ENCODE results near the gene THOC3. TPM values are rescaled to one million over a fixed set of nuclear protein-coding genes. Genes with fewer than 3 reads are reported as not detected.
A peak's percentile ranks its signal among the peaks of the same experiment; 100 is the strongest.
"Not testable (repeated sequence)": the region's sequence is repeated elsewhere in the genome, so short reads cannot be mapped to it uniquely, and the experiment has no call there.

The THOC3 gene, protein sequence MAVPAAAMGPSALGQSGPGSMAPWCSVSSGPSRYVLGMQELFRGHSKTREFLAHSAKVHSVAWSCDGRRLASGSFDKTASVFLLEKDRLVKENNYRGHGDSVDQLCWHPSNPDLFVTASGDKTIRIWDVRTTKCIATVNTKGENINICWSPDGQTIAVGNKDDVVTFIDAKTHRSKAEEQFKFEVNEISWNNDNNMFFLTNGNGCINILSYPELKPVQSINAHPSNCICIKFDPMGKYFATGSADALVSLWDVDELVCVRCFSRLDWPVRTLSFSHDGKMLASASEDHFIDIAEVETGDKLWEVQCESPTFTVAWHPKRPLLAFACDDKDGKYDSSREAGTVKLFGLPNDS
- 22.8 TPM for total RNA-seq
- long read RNA-seq, transcript THOC3-201 (6 exons, 1,589 nt) = major isoform, 46 of 50 reads
- long read RNA-seq, partial matches to known transcripts = 0 of 50 reads
- long read RNA-seq, other reads (novel, unspliced or antisense) = 4 of 50 reads

DNA sequence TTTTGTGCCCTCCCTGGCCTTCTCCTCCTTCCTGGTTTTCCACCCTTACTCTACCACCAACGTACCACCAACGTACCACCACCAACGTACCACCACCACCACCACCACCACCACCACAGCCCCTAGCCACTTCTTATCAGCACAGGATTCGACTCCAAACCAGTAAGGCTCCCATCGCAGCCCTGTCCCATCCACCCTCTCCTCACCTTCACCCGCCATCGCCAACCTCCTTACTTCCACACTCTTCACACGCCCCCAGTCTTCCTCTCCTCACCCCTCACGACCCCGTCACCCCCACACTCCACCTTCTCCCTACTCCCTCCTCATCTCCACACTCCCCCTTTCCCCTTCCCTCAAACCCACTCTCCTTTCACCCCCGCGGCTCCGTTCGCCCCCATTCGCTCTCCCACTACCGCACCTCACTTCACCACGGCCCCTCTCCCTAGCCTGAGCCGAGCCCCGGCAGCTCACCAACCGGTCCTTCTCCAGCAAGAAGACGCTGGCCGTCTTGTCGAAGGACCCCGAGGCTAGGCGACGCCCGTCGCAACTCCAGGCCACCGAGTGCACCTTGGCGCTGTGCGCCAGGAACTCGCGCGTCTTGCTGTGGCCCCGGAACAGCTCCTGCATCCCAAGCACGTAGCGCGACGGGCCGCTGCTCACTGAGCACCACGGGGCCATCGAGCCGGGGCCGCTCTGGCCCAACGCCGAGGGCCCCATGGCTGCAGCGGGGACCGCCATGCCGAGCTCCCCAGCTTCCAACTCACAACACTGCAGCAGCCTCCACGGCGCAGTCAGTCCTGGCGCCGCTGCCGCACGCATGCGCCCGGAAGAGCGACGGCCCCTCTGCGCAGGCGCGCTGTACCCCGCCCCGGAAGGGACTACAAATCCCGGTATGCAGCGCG, at the start of gene THOC3:
Gene THOC3, minus strand, starts transcription at position 845 of the 902 bp plus-strand sequence. Its CDS starts 107 bp downstream, at position 738.
- H3K27me3 ChIP-seq; H3K36me3 ChIP-seq; H3K27ac ChIP-seq; intact Hi-C loops (cut with DNase I); H3K9me3 ChIP-seq; H3K4me1 ChIP-seq: not testable (repeated sequence)
- peak; percentile 89 for DNase-seq
- ATAC-seq = peak; percentile 100
- H3K4me3 ChIP-seq = peak within 1 kb of the TSS; percentile 75

DNA sequence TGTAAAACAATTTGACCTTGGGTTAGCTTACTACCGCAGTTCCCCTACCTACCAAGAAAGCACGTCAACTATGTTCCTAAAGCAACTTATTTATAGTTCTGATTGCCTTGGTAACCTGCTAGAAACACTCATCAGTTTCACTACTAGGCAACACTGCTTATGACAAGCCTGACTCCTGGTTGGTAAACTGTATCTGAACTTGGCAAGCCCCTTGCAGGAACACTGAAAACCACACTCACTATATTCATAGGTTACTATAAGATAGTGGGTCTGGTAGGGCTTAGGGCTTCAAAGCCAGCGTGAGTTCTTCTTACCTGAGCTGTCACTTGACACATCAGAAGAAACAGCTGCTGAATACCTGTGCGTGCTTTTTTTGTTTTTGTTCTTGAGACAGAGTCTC, 49.2 kb upstream of the THOC3 start:
- ATAC-seq; H3K27ac ChIP-seq; DNase-seq; intact Hi-C loops (cut with DNase I); H3K9me3 ChIP-seq; H3K36me3 ChIP-seq; H3K4me1 ChIP-seq; H3K4me3 ChIP-seq; H3K27me3 ChIP-seq: not testable (repeated sequence)

DNA sequence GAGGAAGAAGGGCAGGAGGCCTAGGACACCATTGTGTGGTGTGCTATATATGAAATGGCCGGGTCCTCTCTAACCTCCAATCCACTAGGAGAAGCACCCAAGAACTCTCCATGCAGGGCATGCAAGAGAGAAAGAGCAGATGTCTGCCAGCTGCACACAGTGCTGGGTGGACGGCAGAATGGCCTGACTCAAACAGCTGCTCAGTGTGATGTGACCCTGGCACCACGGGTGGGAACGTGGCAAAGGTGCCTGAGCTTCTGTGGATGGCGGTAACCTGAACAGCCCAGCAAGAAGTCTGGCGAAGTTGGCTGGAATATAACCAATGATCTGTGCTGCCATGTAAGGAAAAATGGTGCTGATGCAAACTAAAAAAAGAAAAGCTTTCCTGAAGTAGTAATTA, 46.2 kb upstream of the THOC3 start:
- ATAC-seq = peak; percentile 27
- intact Hi-C loops (cut with DNase I); H3K4me3 ChIP-seq; H3K4me1 ChIP-seq; H3K9me3 ChIP-seq; DNase-seq; H3K27me3 ChIP-seq; H3K27ac ChIP-seq; H3K36me3 ChIP-seq: not testable (repeated sequence)

DNA sequence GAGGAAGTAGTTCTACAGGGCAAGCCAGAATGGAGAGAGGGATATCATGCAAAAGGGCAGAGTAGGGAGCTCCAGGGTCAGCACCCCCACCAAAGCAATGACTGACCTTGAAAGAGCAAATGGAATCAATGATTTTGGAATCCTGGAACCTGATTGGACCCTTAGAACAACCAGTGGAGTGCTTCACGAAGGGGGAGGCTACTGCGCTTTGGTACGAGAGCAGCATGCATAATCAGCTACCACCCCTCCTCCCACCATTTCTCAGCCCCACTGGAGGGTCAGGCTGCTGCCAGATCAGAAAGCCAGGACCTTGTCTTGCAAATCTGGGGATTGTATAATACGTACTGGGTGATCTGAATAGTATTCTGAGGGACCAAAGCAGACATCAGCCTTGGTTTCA, 43.0 kb upstream of the THOC3 start:
- H3K36me3 ChIP-seq; ATAC-seq; H3K4me1 ChIP-seq; H3K27me3 ChIP-seq; intact Hi-C loops (cut with DNase I); DNase-seq; H3K4me3 ChIP-seq; H3K27ac ChIP-seq; H3K9me3 ChIP-seq: not testable (repeated sequence)

DNA sequence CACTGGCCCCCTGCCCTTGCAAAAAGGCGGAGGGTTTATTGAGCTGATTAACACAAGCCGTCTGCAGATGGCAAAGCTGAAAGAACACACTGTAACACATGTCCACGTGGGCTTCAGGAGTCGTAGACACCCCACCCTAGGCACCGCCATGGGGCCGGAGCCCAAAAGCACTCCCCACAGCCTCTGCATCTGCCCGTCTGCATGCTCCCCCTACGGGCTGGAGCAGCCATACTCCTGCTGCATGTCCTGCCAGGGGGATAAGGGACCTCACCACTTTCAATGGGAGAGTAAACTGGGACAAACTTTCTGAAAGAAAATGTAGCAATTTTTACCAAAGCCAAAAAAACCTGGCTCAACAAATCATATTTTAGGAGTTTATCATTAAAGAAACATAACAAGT, 42.1 kb upstream of the THOC3 start:
- H3K27me3 ChIP-seq; H3K4me1 ChIP-seq; ATAC-seq; H3K4me3 ChIP-seq; DNase-seq; H3K27ac ChIP-seq; H3K36me3 ChIP-seq; intact Hi-C loops (cut with DNase I); H3K9me3 ChIP-seq: not testable (repeated sequence)

DNA sequence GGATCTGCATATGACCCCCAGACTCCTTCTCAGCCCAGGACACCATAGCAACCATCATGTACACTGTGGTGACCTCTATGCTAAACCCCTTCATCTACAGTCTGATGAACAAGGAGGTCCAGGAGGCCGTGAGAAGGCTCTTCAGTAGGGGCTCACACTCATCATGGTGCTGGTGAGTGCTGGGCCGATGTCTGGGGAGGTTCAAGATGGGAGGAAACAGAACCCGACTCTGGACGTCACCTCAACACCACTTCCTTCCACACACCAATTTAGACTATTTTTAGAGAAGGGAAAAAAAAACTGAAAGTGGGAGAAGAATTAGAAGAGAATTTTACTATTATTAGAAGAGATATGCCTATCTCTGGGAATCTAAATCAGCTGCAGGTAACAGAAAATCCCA, 39.1 kb upstream of the THOC3 start:
- DNase-seq; H3K9me3 ChIP-seq; H3K4me3 ChIP-seq; H3K4me1 ChIP-seq; ATAC-seq; H3K36me3 ChIP-seq; H3K27ac ChIP-seq; intact Hi-C loops (cut with DNase I); H3K27me3 ChIP-seq: not testable (repeated sequence)

DNA sequence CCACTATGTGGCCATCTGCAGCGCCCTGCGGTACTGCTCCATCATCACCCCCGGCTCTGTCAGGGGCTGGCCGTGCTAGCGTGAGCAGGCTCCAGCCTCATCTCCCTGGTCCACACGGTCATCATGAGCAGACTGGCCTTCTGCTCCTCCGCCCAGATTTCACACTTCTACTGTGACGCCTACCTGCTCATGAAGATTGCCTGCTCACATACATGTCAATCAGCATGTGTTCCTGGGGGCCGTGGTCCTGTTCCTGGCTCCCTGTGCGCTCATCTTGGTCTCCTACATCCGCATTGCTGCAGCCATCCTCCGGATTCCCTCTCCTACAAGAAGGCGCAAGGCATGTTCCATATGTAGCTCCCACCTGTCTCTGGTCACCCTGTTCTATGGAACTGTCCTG, 38.7 kb upstream of the THOC3 start:
- DNase-seq; intact Hi-C loops (cut with DNase I); ATAC-seq: not testable (repeated sequence)

DNA sequence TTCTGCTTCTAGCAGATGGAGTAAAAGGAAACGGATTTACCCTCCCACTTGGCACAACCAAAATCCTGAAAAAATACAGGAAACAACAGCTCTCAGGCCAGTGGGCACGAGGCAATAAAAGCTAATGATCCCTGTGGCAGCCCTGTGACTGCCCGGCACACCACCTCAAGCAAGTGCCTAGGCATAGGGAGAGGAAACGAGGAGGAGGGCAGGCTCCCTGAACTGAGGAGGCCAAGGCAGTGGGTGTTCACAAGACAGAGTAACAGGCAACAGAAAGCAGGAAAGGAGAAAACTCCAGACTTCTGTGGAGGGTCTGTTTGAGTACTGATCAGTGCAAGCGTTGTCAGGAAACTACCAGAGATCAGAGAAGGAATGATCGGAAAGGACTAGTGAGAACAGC, 29.9 kb upstream of the THOC3 start:
- H3K27me3 ChIP-seq; H3K9me3 ChIP-seq; H3K4me3 ChIP-seq; H3K36me3 ChIP-seq; intact Hi-C loops (cut with DNase I); H3K4me1 ChIP-seq; DNase-seq; H3K27ac ChIP-seq: not testable (repeated sequence)
- peak; percentile 14 for ATAC-seq

More for the DNA sequence above, 38.7 kb upstream of the THOC3 start:
- not testable (repeated sequence) for H3K4me1 ChIP-seq, H3K27me3 ChIP-seq, H3K36me3 ChIP-seq, H3K4me3 ChIP-seq, H3K27ac ChIP-seq, H3K9me3 ChIP-seq

DNA sequence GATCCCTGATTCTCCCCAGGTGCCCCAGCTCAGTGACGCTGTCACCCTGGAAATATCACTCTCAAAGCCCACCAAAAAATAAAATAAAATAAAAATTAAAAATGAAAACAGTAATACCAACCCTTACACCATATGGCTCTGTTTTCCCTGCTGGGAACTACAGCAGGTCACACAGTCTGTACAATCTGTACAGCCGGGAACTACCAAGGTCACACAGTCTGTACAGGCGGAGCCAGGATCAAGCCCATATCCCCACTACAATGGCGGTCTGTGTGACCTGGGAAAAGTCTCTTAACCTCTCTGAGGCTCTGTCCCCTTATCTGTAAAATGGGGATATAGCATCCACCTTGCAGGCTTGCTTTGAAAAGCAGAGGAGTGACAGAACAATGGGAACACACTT, 29.4 kb upstream of the THOC3 start:
- H3K27me3 ChIP-seq; H3K27ac ChIP-seq; ATAC-seq; H3K4me3 ChIP-seq; H3K4me1 ChIP-seq; DNase-seq; intact Hi-C loops (cut with DNase I); H3K36me3 ChIP-seq; H3K9me3 ChIP-seq: not testable (repeated sequence)

DNA sequence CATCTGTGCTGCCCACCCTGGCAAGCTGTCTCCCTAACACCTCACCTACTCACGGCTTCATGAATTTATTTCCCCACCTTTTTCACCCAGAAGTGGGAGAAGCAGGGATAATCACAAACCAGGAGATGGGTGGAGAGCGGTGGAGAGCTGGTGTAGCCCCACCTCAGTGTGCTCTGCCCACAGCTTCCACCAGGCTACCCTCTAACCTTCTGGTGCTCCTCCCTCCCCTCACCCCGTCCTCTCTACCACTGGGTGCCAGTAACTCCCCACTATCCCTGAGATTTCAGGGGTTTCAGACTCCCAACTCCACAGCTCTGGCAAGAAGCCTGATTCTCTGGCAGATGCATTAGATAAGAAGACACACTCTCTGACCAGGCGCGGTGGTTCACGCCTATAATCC, 28.7 kb upstream of the THOC3 start:
- H3K4me3 ChIP-seq; H3K27ac ChIP-seq; ATAC-seq; DNase-seq; H3K9me3 ChIP-seq; intact Hi-C loops (cut with DNase I); H3K36me3 ChIP-seq; H3K4me1 ChIP-seq; H3K27me3 ChIP-seq: not testable (repeated sequence)

DNA sequence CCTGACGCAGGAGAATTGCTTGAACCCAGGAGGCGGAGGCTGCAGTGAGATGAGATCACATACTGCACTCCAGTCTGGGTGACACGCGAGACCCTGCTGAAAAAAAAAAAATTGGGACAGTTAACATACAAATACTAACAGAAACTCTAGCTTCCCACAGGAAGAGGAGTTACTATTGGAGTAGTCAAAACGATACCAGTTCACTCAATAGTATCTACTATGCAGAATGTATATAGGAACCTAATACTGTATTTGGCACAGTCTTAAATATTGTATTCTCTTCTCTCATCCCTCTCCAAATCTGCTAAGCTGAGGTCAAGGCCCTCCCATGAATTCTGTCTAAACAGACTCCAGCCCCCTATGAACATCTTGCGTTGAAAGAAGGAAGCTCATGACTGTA, 27.4 kb upstream of the THOC3 start:
- ATAC-seq, DNase-seq: not testable (repeated sequence)

DNA sequence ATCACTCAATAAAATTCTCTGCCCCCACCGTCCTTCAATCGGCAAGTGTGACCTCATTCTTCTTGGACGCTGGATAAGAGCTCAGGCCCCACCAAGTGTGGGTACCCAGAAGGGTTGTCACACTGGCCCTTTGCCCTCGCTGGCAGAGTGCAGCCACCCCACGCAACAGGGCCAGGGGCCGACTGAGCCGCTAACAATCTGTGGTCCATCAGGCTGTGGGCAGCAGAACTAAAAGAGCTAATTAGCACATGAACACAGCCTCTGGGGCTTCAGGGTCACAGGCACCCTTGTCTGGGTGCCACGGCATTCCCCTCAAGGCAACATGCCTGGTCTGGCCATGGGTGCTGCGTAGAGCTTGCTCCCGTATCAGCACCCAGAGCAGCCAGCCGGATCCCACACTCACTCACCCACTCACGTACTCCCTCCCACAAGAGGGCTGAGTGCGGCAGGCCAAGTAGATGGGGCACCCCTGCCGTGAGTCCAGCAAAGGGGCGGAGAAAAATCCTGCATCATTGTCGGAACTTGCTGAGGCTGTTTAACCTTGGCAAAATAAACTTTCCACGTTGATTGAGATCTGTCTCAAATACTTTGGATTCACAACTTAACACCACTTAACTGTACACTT, 11.4 kb upstream of the THOC3 start:
- H3K4me3 ChIP-seq; H3K36me3 ChIP-seq; H3K27ac ChIP-seq; H3K4me1 ChIP-seq; H3K9me3 ChIP-seq; intact Hi-C loops (cut with DNase I); DNase-seq; H3K27me3 ChIP-seq: not testable (repeated sequence)
- ATAC-seq = peak; percentile 73

More for the DNA sequence above, 27.4 kb upstream of the THOC3 start:
- H3K9me3 ChIP-seq; intact Hi-C loops (cut with DNase I); H3K4me3 ChIP-seq; H3K36me3 ChIP-seq; H3K4me1 ChIP-seq; H3K27me3 ChIP-seq; H3K27ac ChIP-seq: not testable (repeated sequence)

DNA sequence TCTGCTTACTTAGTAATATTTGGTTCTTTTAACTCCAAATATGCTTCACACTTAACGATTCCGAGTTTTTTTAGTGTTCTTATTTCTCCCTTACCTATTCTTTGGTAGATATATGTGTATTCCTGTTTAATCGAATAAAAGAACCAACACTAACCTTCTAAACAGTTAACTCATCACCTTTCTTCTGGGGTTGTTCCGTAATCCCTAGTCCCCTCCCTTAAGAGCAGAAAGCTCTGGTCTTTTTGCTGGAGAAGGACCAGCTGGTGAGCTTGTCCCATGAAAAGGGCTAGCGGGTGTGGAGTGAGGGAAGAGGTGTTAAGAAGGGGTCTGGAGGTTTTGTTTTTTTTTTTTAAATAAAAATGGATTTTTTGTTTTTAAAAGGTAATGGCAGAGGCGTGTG, 266 bp upstream of the THOC3 start:
- H3K4me1 ChIP-seq; H3K9me3 ChIP-seq; intact Hi-C loops (cut with DNase I); H3K27me3 ChIP-seq; H3K27ac ChIP-seq; H3K36me3 ChIP-seq; DNase-seq: not testable (repeated sequence)
- ATAC-seq = peak; percentile 6
- peak overlapping the region; percentile 75 for H3K4me3 ChIP-seq

DNA sequence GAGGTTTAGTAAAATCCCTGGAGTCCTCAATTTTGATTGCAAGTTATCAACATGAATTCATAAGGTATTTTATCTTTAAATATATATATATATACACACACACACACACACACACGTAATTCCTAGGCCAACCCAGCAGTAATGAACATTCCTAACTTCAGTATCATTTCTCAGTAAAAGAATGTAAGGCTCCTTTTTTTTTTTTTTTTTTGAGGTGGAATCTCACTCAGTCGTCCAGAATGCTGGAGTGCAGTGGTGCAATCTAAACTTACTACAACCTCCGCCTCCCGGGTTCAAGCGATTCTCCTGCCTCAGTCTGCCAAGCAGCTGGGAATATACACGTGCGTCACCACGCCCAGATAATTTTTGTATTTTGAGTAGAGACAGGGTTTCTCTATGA, 5.8 kb downstream of the THOC3 start:
- DNase-seq; H3K4me1 ChIP-seq; intact Hi-C loops (cut with DNase I); H3K27ac ChIP-seq; H3K36me3 ChIP-seq; H3K9me3 ChIP-seq; ATAC-seq; H3K27me3 ChIP-seq; H3K4me3 ChIP-seq: not testable (repeated sequence)

All from upper lobe of right lung (tissue), 1 donor.